K562 (cell line): ENCODE results near the gene MARCHF3. TPM values are rescaled to one million over a fixed set of nuclear protein-coding genes. Genes with fewer than 3 reads are reported as not detected.

Source experiments
- ARID2 ChIP-seq: fragments of 450-650 bp; IDR thresholded peaks from 2 replicates; pipeline ENCODE4 v1.6.1; 2017; ENCODE audit warnings: antibody characterized with exemption, mild to moderate bottlenecking
- DMBX1 ChIP-seq: fragments of 250-450 bp; sonication (Bioruptor Pico); IDR thresholded peaks from 2 replicates; pipeline ENCODE4 v1.8.0; 2022; ENCODE audit warnings: inconsistent platforms, mild to moderate bottlenecking, moderate library complexity, borderline replicate concordance
- ELF4 ChIP-seq: fragments of 450-650 bp; formaldehyde crosslinking; IDR thresholded peaks from 2 replicates; pipeline ENCODE4 v1.4.0; 2022; ENCODE audit warnings: missing genetic modification characterization
- FOXK2 ChIP-seq, 2 experiments: fragments of 450-650 bp; IDR thresholded peaks in 1 of 2; conservative IDR thresholded peaks in 1 of 2; 2 replicates each; pipeline ENCODE4 v1.6.1; 2016; ENCODE audit warnings: low read depth in 2 of 2, mild to moderate bottlenecking in 1 of 2
- FOXM1 ChIP-seq, 2 experiments: fragments of 450-650 bp in 1 of 2; sonication (generic) in 1 of 2; formaldehyde crosslinking in 1 of 2; IDR thresholded peaks; 2 replicates each; pipeline versions ENCODE4 v1.6.1 to v1.9.0; 2017 to 2022; ENCODE audit warnings: low read depth in 2 of 2, mild to moderate bottlenecking in 2 of 2, missing genetic modification reagents in 1 of 2, moderate library complexity in 1 of 2
- GABPA ChIP-seq: fragments of 200-800 bp; sonication (Bioruptor generic); conservative IDR thresholded peaks from 2 replicates; pipeline ENCODE4 v1.6.1; 2016; ENCODE audit warnings: low read depth, missing genetic modification characterization, missing compliant biosample characterization
- KDM4B ChIP-seq, 2 experiments: fragments of 450-650 bp in 1 of 2; sonication (generic) in 1 of 2; IDR thresholded peaks; 2 replicates each; pipeline ENCODE4 v1.6.1; 2016 to 2017; ENCODE audit warnings: borderline replicate concordance in 2 of 2, antibody characterized with exemption in 1 of 2, low read depth in 1 of 2, mild to moderate bottlenecking in 1 of 2
- KHSRP ChIP-seq: fragments of 450-650 bp; IDR thresholded peaks from 2 replicates; pipeline ENCODE4 v1.6.1; 2017
- KLF16 ChIP-seq: IDR thresholded peaks from 2 replicates; pipeline ENCODE4 v1.6.1; 2016; ENCODE audit warnings: antibody characterized with exemption
- KLF6 ChIP-seq: fragments of 250-450 bp; sonication (Bioruptor Pico); IDR thresholded peaks from 2 replicates; pipeline ENCODE4 v1.4.0; 2020; ENCODE audit warnings: mild to moderate bottlenecking, moderate library complexity, borderline replicate concordance
- MCM5 ChIP-seq: fragments of 450-650 bp; IDR thresholded peaks from 2 replicates; pipeline ENCODE4 v1.6.1; 2016; ENCODE audit warnings: low read depth
- MYNN ChIP-seq, 2 experiments: sonication (generic); formaldehyde crosslinking in 1 of 2; IDR thresholded peaks; 2 replicates each; pipeline versions ENCODE4 v1.5.0 to v1.6.1; 2016 to 2020; ENCODE audit warnings: antibody characterized with exemption in 1 of 2, missing genetic modification reagents in 1 of 2
- NCOR1 ChIP-seq: fragments of 450-650 bp; IDR thresholded peaks from 2 replicates; pipeline ENCODE4 v1.6.1; 2016; ENCODE audit warnings: mild to moderate bottlenecking, moderate library complexity
- NUFIP1 ChIP-seq: fragments of 450-650 bp; IDR thresholded peaks from 2 replicates; pipeline ENCODE4 v1.6.1; 2018; ENCODE audit not compliant: partially characterized antibody
- PCBP2 ChIP-seq: fragments of 200-400 bp; formaldehyde crosslinking; IDR thresholded peaks from 2 replicates; pipeline ENCODE4 v1.6.1; 2018; ENCODE audit warnings: low read length, low read depth, mild to moderate bottlenecking, moderate library complexity; ENCODE audit not compliant: poor library complexity, severe bottlenecking
- PHB ChIP-seq: fragments of 250-450 bp; sonication (Bioruptor Pico); IDR thresholded peaks from 2 replicates; pipeline ENCODE4 v1.5.0; 2021
- RNF2 ChIP-seq: sonication (generic); IDR thresholded peaks from 2 replicates; pipeline ENCODE4 v1.6.1; 2016
- TBL1XR1 ChIP-seq, 2 experiments: IDR thresholded peaks; 2 replicates each; pipeline ENCODE4 v1.6.1; 2012; ENCODE audit warnings: improper control_type of control experiment in 2 of 2, low read length in 2 of 2, mild to moderate bottlenecking in 1 of 2
- TRIM24 ChIP-seq, 2 experiments: fragments of 450-650 bp; IDR thresholded peaks; 2 replicates each; pipeline ENCODE4 v1.6.1; 2016
- ZNF140 ChIP-seq: fragments of 250-450 bp; sonication (Bioruptor Pico); IDR thresholded peaks from 2 replicates; pipeline ENCODE4 v1.8.0; 2021; ENCODE audit warnings: moderate library complexity, mild to moderate bottlenecking, inconsistent platforms
- ZNF197 ChIP-seq: fragments of 200-800 bp; sonication (Bioruptor generic); IDR thresholded peaks from 2 replicates; pipeline ENCODE4 v1.6.1; 2016; ENCODE audit warnings: low read depth, missing genetic modification characterization, missing compliant biosample characterization
- ZNF551 ChIP-seq: fragments of 250-450 bp; sonication (Bioruptor Pico); IDR thresholded peaks from 2 replicates; pipeline ENCODE4 v1.5.0; 2021; ENCODE audit warnings: mild to moderate bottlenecking, moderate library complexity
- polyA plus RNA-seq, 8 experiments: library from polyadenylated mRNA; depleted of rRNA in 4 of 8; stranded (reverse) in 5 of 8; unstranded in 3 of 8; fragments of >200 nt; fragmentation: Nextera tagmentation in 2 of 8; fragmentation: Illumina TruSeq in 1 of 8; extraction: Ambion mirVana in 2 of 8; extraction: Trizol in 1 of 8; gene quantifications; 2 replicates each; pipeline versions ENCODE4 v1.2.1 to v1.2.3, GENCODE V29; 2011 to 2014; ENCODE audit warnings: inconsistent platforms in 1 of 8, missing spikeins in 1 of 8
- total RNA-seq, 7 experiments: library from RNA; depleted of rRNA in 6 of 7; stranded (reverse); fragments of >200 nt in 6 of 7; fragmentation: Illumina TruSeq in 2 of 7; extraction: Trizol in 2 of 7; gene quantifications; 2 replicates each; pipeline versions ENCODE4 v1.2.1 to v1.2.3, GENCODE V29; 2011 to 2021; ENCODE audit warnings: low replicate concordance in 1 of 7
- TF ChIP-seq, protein P1 (sequence below): fragments of 450-650 bp; IDR thresholded peaks from 2 replicates; pipeline ENCODE4 v1.6.1; 2016; ENCODE audit warnings: borderline replicate concordance
- TF ChIP-seq, protein P2 (sequence below): sonication (generic); formaldehyde crosslinking; IDR thresholded peaks from 2 replicates; pipeline ENCODE4 v1.9.0; 2022; ENCODE audit warnings: mild to moderate bottlenecking, missing genetic modification reagents
- TF ChIP-seq, protein P3 (sequence below): fragments of 250-450 bp; sonication (Bioruptor Pico); IDR thresholded peaks from 2 replicates; pipeline ENCODE4 v1.4.0; 2020; ENCODE audit warnings: mild to moderate bottlenecking, moderate library complexity, borderline replicate concordance

Gene MARCHF3
- total and polyA plus RNA-seq, 9 of the 15 experiments (the other 6 are each of a cell fraction or from before 2014, with no cell fraction given): 5.6 to 37.4 (median 16.5) TPM

- TF ChIP-seq, protein P1, sequence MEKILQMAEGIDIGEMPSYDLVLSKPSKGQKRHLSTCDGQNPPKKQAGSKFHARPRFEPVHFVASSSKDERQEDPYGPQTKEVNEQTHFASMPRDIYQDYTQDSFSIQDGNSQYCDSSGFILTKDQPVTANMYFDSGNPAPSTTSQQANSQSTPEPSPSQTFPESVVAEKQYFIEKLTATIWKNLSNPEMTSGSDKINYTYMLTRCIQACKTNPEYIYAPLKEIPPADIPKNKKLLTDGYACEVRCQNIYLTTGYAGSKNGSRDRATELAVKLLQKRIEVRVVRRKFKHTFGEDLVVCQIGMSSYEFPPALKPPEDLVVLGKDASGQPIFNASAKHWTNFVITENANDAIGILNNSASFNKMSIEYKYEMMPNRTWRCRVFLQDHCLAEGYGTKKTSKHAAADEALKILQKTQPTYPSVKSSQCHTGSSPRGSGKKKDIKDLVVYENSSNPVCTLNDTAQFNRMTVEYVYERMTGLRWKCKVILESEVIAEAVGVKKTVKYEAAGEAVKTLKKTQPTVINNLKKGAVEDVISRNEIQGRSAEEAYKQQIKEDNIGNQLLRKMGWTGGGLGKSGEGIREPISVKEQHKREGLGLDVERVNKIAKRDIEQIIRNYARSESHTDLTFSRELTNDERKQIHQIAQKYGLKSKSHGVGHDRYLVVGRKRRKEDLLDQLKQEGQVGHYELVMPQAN: 0 out of 2 replicates have a peak, but pooled peaks have one; percentile 23
- TF ChIP-seq ELF4 (CRISPR knock-in tag): peak; percentile 53; the same call in 1 of the 2 replicates
- TF ChIP-seq KHSRP: no peak
- TF ChIP-seq GABPA (tag): 0 out of 2 replicates have a peak, but pooled peaks have one; percentile 17
- TF ChIP-seq FOXK2 (conservative IDR thresholded peaks at IDR 0.05 in 1 of 2, IDR thresholded peaks at IDR 0.05 in 1 of 2; ENCODE audit: low read depth in 2 of 2): peak; percentile 84 to 92
- peak; percentile 51 for TF ChIP-seq DMBX1 (CRISPR knock-in tag)
- peak; percentile 77 for TF ChIP-seq MYNN (IDR thresholded peaks at IDR 0.05)
- no peak for TF ChIP-seq MYNN (CRISPR knock-in tag; IDR thresholded peaks at IDR 0.05)
- no peak for TF ChIP-seq ZNF140 (CRISPR knock-in tag)
- TF ChIP-seq TRIM24 (IDR thresholded peaks at IDR 0.05): peak; percentile 71 to 88
- TF ChIP-seq, protein P2, sequence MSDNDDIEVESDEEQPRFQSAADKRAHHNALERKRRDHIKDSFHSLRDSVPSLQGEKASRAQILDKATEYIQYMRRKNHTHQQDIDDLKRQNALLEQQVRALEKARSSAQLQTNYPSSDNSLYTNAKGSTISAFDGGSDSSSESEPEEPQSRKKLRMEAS (CRISPR knock-in tag): peak; percentile 65
- TF ChIP-seq KLF6 (CRISPR knock-in tag): 0 out of 2 replicates have a peak, but pooled peaks have one; percentile 14
- TF ChIP-seq NUFIP1: no peak
- peak; percentile 95 for TF ChIP-seq NCOR1
- no peak for TF ChIP-seq MCM5
- 0 out of 2 replicates have a peak, but pooled peaks have one; percentile 66 for TF ChIP-seq ZNF197 (CRISPR knock-in tag)
- TF ChIP-seq ARID2: no peak
- no peak for TF ChIP-seq PCBP2
- TF ChIP-seq RNF2: peak; percentile 42; the same call in 1 of the 2 replicates
- TF ChIP-seq, protein P3, sequence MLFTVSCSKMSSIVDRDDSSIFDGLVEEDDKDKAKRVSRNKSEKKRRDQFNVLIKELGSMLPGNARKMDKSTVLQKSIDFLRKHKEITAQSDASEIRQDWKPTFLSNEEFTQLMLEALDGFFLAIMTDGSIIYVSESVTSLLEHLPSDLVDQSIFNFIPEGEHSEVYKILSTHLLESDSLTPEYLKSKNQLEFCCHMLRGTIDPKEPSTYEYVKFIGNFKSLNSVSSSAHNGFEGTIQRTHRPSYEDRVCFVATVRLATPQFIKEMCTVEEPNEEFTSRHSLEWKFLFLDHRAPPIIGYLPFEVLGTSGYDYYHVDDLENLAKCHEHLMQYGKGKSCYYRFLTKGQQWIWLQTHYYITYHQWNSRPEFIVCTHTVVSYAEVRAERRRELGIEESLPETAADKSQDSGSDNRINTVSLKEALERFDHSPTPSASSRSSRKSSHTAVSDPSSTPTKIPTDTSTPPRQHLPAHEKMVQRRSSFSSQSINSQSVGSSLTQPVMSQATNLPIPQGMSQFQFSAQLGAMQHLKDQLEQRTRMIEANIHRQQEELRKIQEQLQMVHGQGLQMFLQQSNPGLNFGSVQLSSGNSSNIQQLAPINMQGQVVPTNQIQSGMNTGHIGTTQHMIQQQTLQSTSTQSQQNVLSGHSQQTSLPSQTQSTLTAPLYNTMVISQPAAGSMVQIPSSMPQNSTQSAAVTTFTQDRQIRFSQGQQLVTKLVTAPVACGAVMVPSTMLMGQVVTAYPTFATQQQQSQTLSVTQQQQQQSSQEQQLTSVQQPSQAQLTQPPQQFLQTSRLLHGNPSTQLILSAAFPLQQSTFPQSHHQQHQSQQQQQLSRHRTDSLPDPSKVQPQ (CRISPR knock-in tag): no peak
- no peak for TF ChIP-seq PHB
- peak; percentile 51 to 84; a peak in 2 of 4 replicates for TF ChIP-seq TBL1XR1 (IDR thresholded peaks at IDR 0.05; ENCODE audit: low read length in 2 of 2)
- TF ChIP-seq FOXM1 (IDR thresholded peaks at IDR 0.05; ENCODE audit: low read depth): peak; percentile 79
- TF ChIP-seq FOXM1 (CRISPR knock-in tag; IDR thresholded peaks at IDR 0.05; ENCODE audit: low read depth): no peak
- peak; percentile 80; the same call in 1 of the 2 replicates for TF ChIP-seq KLF16
- no peak for TF ChIP-seq KDM4B (IDR thresholded peaks at IDR 0.05; ENCODE audit: borderline replicate concordance in 2 of 2, low read depth in 1 of 2)
- no peak for TF ChIP-seq ZNF551
These were observed 53.7 kb downstream of the MARCHF3 start (continued) for GRCh38 chr5:126976520-126977172.
